ENCODE measurements around the gene CLEC19A. TPM values are rescaled to one million over a fixed set of nuclear protein-coding genes. Genes with fewer than 3 reads are reported as not detected.

The CLEC19A gene
- total RNA-seq = not detected in 2 replicates

GRCh38 chr16:19285431-19285830, at the start of gene CLEC19A:
Gene CLEC19A (plus strand): TSS chr16:19285731. CDS start chr16:19285852, 121 bp downstream.

Other genes starting within 250 kb of the CLEC19A start
- 8.1 and 13.8 TPM in 2 replicates for gene COQ7, start 218.1 kb upstream of the CLEC19A start, total RNA-seq
- gene ITPRIPL2, start 171.8 kb upstream of the CLEC19A start, total RNA-seq = 26.9 and 47.7 TPM in 2 replicates
- under 0.01 and 4.6 TPM in 2 replicates for gene SYT17, start 117.5 kb upstream of the CLEC19A start, total RNA-seq
- not detected in 2 replicates for gene TMC5, start 132.2 kb downstream of the CLEC19A start, total RNA-seq
- 63.4 and 66.5 TPM in 2 replicates for gene GDE1, start 236.4 kb downstream of the CLEC19A start, total RNA-seq
- gene CCP110, start 238.2 kb downstream of the CLEC19A start, total RNA-seq = 2.4 and 5.1 TPM in 2 replicates